HepG2 (cell line): ENCODE results near the gene TRPC4AP. TPM values are rescaled to one million over a fixed set of nuclear protein-coding genes. Genes with fewer than 3 reads are reported as not detected.

ENCODE experiments used
- ATAC-seq: fragments of 200-7000 bp; cut with Tn5 transposase; 3 replicates; pipeline ENCODE4 v1.9.1; 2020; ENCODE audit warnings: mild to moderate bottlenecking, moderate library complexity
- BruUV-seq: library from RNA; stranded (reverse); fragments of 400-500 nt; replicated peaks from 2 replicates; lab custom pipeline; 2021; lab: Mats Ljungman, UMichigan
- CTCF ChIA-PET: fragments of 300-600 bp; formaldehyde crosslinking; extraction: SDS; loops from one replicate; lab custom pipeline; 2021; ENCODE audit warnings: low total read pairs, inconsistent platforms, low intra/inter-chr PET ratio; lab: Yijun Ruan, JAX
- POLR2A ChIA-PET: fragments of 350-600 bp; sonication (Branson Sonifier 250); formaldehyde crosslinking; loops from one replicate; lab custom pipeline; 2020; ENCODE audit warnings: antibody characterized with exemption, inconsistent platforms; lab: Yijun Ruan, JAX
- DNase-seq: peaks from one replicate; pipeline ENCODE4 v3.0.0-alpha.2; 2015; ENCODE audit warnings: low spot score
- FAIRE-seq: peaks from 3 replicates; lab custom pipeline; 2011; peaks lifted over from hg19 to GRCh38; lab: Jason Lieb, UNC
- H2AFZ ChIP-seq: one replicate; pipeline ENCODE4 v1.6.1; 2011; ENCODE audit warnings: low read length, inconsistent platforms
- H3K27ac ChIP-seq: fragments of 300-600 bp; 3 replicates; pipeline ENCODE4 v1.8.0; 2011; ENCODE audit warnings: mixed run types, mild to moderate bottlenecking, mixed read lengths, low read length, inconsistent platforms; ENCODE audit not compliant: insufficient read depth; ENCODE audit errors: extremely low read length
- H3K27me3 ChIP-seq, 2 experiments: fragments of 200-600 bp in 1 of 2; 2 replicates in 1 of 2; 3 replicates in 1 of 2; pipeline versions ENCODE4 v1.6.0 to v1.8.0; 2011; ENCODE audit warnings: low read length in 2 of 2, mild to moderate bottlenecking in 2 of 2, moderate library complexity in 2 of 2, inconsistent platforms in 1 of 2; ENCODE audit not compliant: insufficient read depth in 2 of 2, control insufficient read depth in 1 of 2
- H3K36me3 ChIP-seq, 2 experiments: fragments of 200-600 bp in 1 of 2; replicated peaks in 1 of 2; 2 replicates in 1 of 2; 3 replicates in 1 of 2; pipeline versions ENCODE4 v1.5.1 to v1.8.0; 2011; ENCODE audit warnings: low read length in 2 of 2, inconsistent platforms in 1 of 2; ENCODE audit not compliant: insufficient read depth in 2 of 2, control insufficient read depth in 1 of 2
- H3K4me1 ChIP-seq: 2 replicates; pipeline ENCODE4 v1.5.1; 2012; ENCODE audit warnings: low read length, inconsistent platforms; ENCODE audit not compliant: insufficient read depth
- H3K4me2 ChIP-seq: 2 replicates; pipeline ENCODE4 v1.6.0; 2011; ENCODE audit warnings: low read depth, low read length, inconsistent platforms
- H3K4me3 ChIP-seq, 3 experiments: fragments of 200-600 bp in 1 of 3; sonication (generic), shearing (Covaris generic) in 1 of 3; replicated peaks in 1 of 3; 2 replicates each; pipeline ENCODE4 v1.5.1; 2011 to 2016; ENCODE audit warnings: low read length in 3 of 3, inconsistent platforms in 2 of 3, low read depth in 2 of 3, mild to moderate bottlenecking in 2 of 3, control low read depth in 1 of 3, mixed read lengths in 1 of 3; ENCODE audit not compliant: insufficient read depth in 1 of 3
- H3K79me2 ChIP-seq: one replicate; pipeline ENCODE4 v1.6.1; 2011; ENCODE audit warnings: low read length, inconsistent platforms; ENCODE audit not compliant: insufficient read depth
- H3K9ac ChIP-seq: 2 replicates; pipeline ENCODE4 v1.6.0; 2011; ENCODE audit warnings: mild to moderate bottlenecking, low read depth, low read length, inconsistent platforms; ENCODE audit not compliant: insufficient read depth
- H3K9me3 ChIP-seq: 2 replicates; pipeline ENCODE4 v1.5.1; 2012; ENCODE audit warnings: mild to moderate bottlenecking, low read length
- H4K20me1 ChIP-seq: 2 replicates; pipeline ENCODE4 v1.6.0; 2011; ENCODE audit warnings: inconsistent platforms, mild to moderate bottlenecking, low read length, moderate library complexity; ENCODE audit not compliant: insufficient read depth
- AGO2 ChIP-seq: fragments of 200-400 bp; formaldehyde crosslinking; optimal IDR thresholded peaks from 2 replicates; pipeline ENCODE3; 2017; ENCODE audit warnings: mild to moderate bottlenecking, low read depth, low read length, moderate library complexity
- HBP1 ChIP-seq: IDR thresholded peaks from 2 replicates; pipeline ENCODE4 v1.6.1; 2016; ENCODE audit warnings: low read depth, control low read depth
- NR2F1 ChIP-seq, 2 experiments: fragments of 450-650 bp in 1 of 2; formaldehyde crosslinking in 1 of 2; IDR thresholded peaks; 2 replicates each; pipeline versions ENCODE4 v1.5.0 to v1.6.1; 2016 to 2020; ENCODE audit warnings: mild to moderate bottlenecking in 1 of 2, missing compliant biosample characterization in 1 of 2, missing genetic modification reagents in 1 of 2, moderate library complexity in 1 of 2
- PHF8 ChIP-seq: sonication (generic); formaldehyde crosslinking; IDR thresholded peaks from 2 replicates; pipeline ENCODE4 v1.5.0; 2020; ENCODE audit warnings: missing genetic modification reagents
- SRY ChIP-seq: sonication (generic); formaldehyde crosslinking; IDR thresholded peaks from 2 replicates; pipeline ENCODE4 v1.8.0; 2022; ENCODE audit warnings: mild to moderate bottlenecking, missing genetic modification reagents
- ZNF24 ChIP-seq: fragments of 450-650 bp; IDR thresholded peaks from 2 replicates; pipeline ENCODE4 v1.6.1; 2017; ENCODE audit warnings: antibody characterized with exemption, mild to moderate bottlenecking
- ZNF263 ChIP-seq: sonication (generic); formaldehyde crosslinking; IDR thresholded peaks from 2 replicates; pipeline ENCODE4 v1.4.0; 2020; ENCODE audit warnings: missing genetic modification reagents
- ZSCAN9 ChIP-seq: IDR thresholded peaks from 2 replicates; pipeline ENCODE4 v1.6.1; 2016; ENCODE audit warnings: borderline replicate concordance
- WGBS: methylation state at CpG from one replicate; pipeline ENCODE4 v1.1.6; 2017; ENCODE audit warnings: low lambda C conversion rate; 5-methylcytosine and 5-hydroxymethylcytosine counted together
- in situ Hi-C: cut with HindIII; loops from 2 replicates; pipeline ENCODE4 v1.10.0; 2017; ENCODE audit warnings: low pct_unique_long_range_greater_than_20kb; ENCODE audit not compliant: extremely low pct_ligation_motif_present
- intact Hi-C: fragments of 100-400 bp; cut with micrococcal nuclease; formaldehyde crosslinking; loops from one replicate; pipeline ENCODE4 v1.10.0; 2022; ENCODE audit not compliant: unreplicated experiment
- polyA plus RNA-seq, 8 experiments: library from polyadenylated mRNA; depleted of rRNA in 3 of 8; stranded (reverse) in 7 of 8; unstranded in 1 of 8; fragments of >200 nt; fragmentation: Illumina TruSeq in 4 of 8; extraction: Trizol in 4 of 8; gene quantifications; 2 replicates each; pipeline versions ENCODE4 v1.2.1 to v1.2.3, GENCODE V29; 2011 to 2016; ENCODE audit warnings: low read depth in 4 of 8, missing spikeins in 1 of 8, mixed read lengths in 1 of 8; ENCODE audit not compliant: insufficient read depth in 1 of 8
- total RNA-seq, 5 experiments: library from RNA; depleted of rRNA; stranded (reverse); fragments of >200 nt; fragmentation: Illumina TruSeq; extraction: Trizol; gene quantifications; 2 replicates each; pipeline ENCODE4 v1.2.3, GENCODE V29; 2016; ENCODE audit warnings: low read depth in 1 of 5

TRPC4AP gene
- total and polyA plus RNA-seq, 2 of the 13 experiments (the other 11 are each of a cell fraction or from before 2014, with no cell fraction given) = 136 to 137 TPM

GRCh38 chr20:34997774-34998173 lies 94.8 kb downstream of the TRPC4AP start (continued):
- TF ChIP-seq SRY (CRISPR knock-in tag) (0 out of 2 replicates have a peak, but pooled peaks have one; percentile 53), PHF8 (CRISPR knock-in tag) (no peak), ZNF263 (CRISPR knock-in tag) (0 out of 2 replicates have a peak, but pooled peaks have one; percentile 28), ZNF24 (no peak), NR2F1 (CRISPR knock-in tag; IDR thresholded peaks at IDR 0.05) (peak; percentile 25 to 28; a peak in 2 of 4 replicates), HBP1 (CRISPR knock-in tag) (no peak)

GRCh38 chr20:34997131-34997561 lies 95.5 kb downstream of the TRPC4AP start:
- DNase-seq = no peak
- no peak for ATAC-seq
- 98% methylated on average over 39 of the region's 39 CpGs for WGBS
- ChIA-PET CTCF (no interaction called here), POLR2A (no interaction called here)
- TF ChIP-seq AGO2 (peak; percentile 91), ZSCAN9 (CRISPR knock-in tag) (no peak)
- no peak for FAIRE-seq
- Histone ChIP-seq H2AFZ (no peak overlapping the region), H3K4me3 (no peak overlapping the region), H3K27me3 (no peaks in the 10 kb centered on the region), H3K9ac (no peak overlapping the region), H3K4me1 (peaks cover 17% of the 10 kb centered on the region), H3K4me2 (no peak overlapping the region), H3K36me3 (peaks cover 28 to 42% of the 10 kb centered on the region in 2 experiments), H3K9me3 (no peaks in the 10 kb centered on the region), H3K79me2 (no peaks in the 10 kb centered on the region), H3K27ac (no peak overlapping the region), H4K20me1 (no peaks in the 10 kb centered on the region; the same call in 1 of the 2 replicates)
- BruUV-seq = no TSS peak
- intact Hi-C loops (no loop called here), in situ Hi-C loops (no loop called here)
